ENCODE results near the gene MAP3K10.

DNA sequence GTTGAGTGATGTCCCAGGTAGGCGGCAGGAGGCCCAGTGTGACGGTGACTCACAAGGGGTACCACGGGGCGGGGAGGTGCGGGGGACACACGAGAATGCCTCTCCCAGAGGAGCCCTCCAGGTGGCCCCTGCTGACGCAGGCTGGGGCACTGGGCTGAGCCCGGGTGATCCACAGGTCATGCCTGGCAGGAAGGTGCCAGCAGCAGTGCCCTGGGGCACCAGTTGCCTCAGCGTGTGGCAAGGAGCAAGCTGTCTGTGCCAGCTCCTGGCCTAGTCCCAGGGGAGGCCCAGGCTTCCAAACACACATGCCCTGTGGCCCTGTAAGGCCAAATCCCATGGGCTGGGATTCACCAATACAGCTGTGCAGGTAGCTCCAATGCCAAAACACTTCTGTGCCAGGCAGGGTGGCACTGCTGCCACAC, 65.9 kb downstream of the MAP3K10 start:
- TF ChIP-seq POLR2AphosphoS5 (IDR thresholded peaks at IDR 0.05) (no peak), EP300 (IDR thresholded peaks at IDR 0.05) (no peak)
- TF ChIP-seq, protein P1, sequence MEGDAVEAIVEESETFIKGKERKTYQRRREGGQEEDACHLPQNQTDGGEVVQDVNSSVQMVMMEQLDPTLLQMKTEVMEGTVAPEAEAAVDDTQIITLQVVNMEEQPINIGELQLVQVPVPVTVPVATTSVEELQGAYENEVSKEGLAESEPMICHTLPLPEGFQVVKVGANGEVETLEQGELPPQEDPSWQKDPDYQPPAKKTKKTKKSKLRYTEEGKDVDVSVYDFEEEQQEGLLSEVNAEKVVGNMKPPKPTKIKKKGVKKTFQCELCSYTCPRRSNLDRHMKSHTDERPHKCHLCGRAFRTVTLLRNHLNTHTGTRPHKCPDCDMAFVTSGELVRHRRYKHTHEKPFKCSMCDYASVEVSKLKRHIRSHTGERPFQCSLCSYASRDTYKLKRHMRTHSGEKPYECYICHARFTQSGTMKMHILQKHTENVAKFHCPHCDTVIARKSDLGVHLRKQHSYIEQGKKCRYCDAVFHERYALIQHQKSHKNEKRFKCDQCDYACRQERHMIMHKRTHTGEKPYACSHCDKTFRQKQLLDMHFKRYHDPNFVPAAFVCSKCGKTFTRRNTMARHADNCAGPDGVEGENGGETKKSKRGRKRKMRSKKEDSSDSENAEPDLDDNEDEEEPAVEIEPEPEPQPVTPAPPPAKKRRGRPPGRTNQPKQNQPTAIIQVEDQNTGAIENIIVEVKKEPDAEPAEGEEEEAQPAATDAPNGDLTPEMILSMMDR (IDR thresholded peaks at IDR 0.05) = no peak

Data from sigmoid colon (tissue), 4 donors.